GM08714 (cell line): ENCODE measurements around the gene CIAPIN1.
"Not testable (repeated sequence)": the region's sequence is repeated elsewhere in the genome, so short reads cannot be mapped to it uniquely, and the experiment has no call there.

Source experiments
- H3K4me3 ChIP-seq: fragments of 200-500 bp; sonication (Bioruptor generic); 2 replicates; pipeline ENCODE4 v1.5.1; 2014; ENCODE audit warnings: mild to moderate bottlenecking, low read length, inconsistent platforms
- ZNF274 ChIP-seq: IDR thresholded peaks from 2 replicates; pipeline ENCODE4 v1.6.1; 2012; ENCODE audit warnings: mild to moderate bottlenecking, low read depth, low read length

The CIAPIN1 gene

DNA sequence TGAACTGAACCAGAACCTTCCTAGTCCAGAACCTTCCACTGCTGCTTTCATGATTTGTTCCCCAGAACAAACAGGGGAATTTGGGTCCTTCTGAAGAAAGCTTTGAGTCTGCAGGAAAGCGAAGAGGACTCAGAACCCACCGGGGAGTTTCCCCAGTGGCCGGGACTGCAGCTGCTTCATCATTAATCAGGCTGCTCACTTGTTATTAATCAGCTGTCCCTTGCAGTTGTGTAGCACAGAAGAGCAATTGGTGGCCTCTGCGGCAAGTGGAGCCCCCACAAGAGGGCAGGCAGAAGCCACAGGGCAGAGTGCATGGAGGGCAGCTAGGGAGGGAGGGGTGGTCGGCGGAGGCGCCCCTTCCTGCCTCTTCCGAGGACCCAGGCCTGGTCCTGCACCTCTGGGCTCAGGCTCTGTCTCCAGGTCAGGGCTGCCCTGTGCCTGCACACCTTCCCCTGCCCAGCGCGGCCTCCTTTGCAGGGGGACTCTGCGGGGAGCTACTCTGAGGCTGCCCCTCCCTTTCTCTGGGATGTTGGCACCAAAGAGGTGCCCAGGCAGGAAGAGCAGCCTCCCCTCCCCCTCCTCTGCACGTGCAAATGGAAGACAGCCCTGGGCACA lies 35.7 kb downstream of the CIAPIN1 start:
- H3K4me3 ChIP-seq = no peak overlapping the region
- no peak for TF ChIP-seq ZNF274

DNA sequence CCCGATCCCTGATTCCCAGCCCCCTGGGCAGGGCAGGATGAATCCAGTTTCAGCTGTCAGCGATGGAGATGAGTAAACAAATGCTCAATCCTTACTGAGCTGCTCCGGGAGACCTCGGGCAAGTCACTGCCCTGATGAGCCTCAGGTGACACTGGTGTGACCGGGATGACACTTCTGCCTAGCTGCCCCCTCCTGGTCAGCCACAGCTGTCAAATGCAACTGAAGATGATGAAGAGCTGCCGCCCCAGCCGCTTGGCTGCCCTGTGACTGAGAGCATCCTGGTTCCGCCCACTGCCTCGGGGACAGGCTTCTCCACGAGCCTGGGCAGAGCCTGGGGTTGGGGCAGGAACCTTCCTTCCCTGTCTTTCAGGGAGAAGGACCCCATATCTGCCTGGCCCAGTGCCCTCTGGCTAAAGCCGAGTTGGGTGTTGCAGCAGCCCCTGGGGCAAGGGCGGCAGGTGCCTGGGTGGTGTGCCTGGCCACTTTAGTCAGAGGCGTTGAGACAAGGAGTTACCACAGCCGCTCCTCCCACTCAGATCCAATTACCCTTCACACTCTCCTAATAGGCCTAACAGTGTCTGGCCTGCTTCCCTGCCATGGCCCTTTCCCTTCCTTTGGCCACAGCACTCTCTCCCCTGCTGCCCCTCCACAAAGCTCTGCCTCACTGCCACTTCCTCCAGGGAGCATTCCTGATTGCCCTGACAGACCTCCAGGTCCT lies 37.2 kb downstream of the CIAPIN1 start:
- H3K4me3 ChIP-seq = no peak overlapping the region
- no peak for TF ChIP-seq ZNF274

GRCh38 chr16:57409065-57409464 lies 38.1 kb downstream of the CIAPIN1 start:
- TF ChIP-seq ZNF274 = no peak
- no peak overlapping the region for H3K4me3 ChIP-seq

GRCh38 chr16:57407521-57408353 lies 39.4 kb downstream of the CIAPIN1 start:
- TF ChIP-seq ZNF274 = no peak
- no peak overlapping the region for H3K4me3 ChIP-seq

- H3K4me3 ChIP-seq = no peak overlapping the region
- no peak for TF ChIP-seq ZNF274
Measured at GRCh38 chr16:57406881-57407280, 40.3 kb downstream of the CIAPIN1 start.

- no peak overlapping the region for H3K4me3 ChIP-seq
- TF ChIP-seq ZNF274 = no peak
Measured at GRCh38 chr16:57405097-57405496, 42.1 kb downstream of the CIAPIN1 start.

- no peak for TF ChIP-seq ZNF274
- H3K4me3 ChIP-seq = no peak within 1 kb of the TSS
Measured at GRCh38 chr16:57403965-57404817, 43.0 kb downstream of the CIAPIN1 start, which contains the start of gene CCL17. Gene CCL17, plus strand, starts transcription at chr16:57404767. Its CDS starts 9,166 bp downstream, at chr16:57413933.

GRCh38 chr16:57401943-57402640 lies 45.1 kb downstream of the CIAPIN1 start:
- no peak overlapping the region for H3K4me3 ChIP-seq
- TF ChIP-seq ZNF274 = no peak

GRCh38 chr16:57397493-57397892 lies 49.7 kb downstream of the CIAPIN1 start:
- H3K4me3 ChIP-seq = not testable (repeated sequence)

DNA sequence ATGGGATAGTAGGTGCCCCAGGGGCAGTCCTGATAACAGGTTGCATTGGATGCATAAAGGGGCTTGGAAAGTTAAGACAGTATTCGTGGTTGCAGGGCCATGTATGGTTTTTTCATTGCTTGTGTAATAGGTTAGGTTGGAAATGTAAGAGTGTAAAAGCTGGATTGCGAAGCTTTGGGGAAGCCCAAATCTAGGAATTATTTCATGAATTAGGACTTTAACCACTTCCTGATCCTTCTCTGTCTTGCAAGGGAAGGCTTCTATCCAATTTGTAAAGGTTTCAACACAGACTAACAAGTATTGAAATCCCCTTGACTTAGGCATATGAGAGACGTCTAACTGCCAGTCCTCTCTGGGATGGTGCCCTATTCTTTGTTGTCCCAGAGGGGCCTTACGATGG lies 50.4 kb downstream of the CIAPIN1 start:
- TF ChIP-seq ZNF274 = no peak
- H3K4me3 ChIP-seq = no peak overlapping the region

- TF ChIP-seq ZNF274 = no peak
- H3K4me3 ChIP-seq = no peak overlapping the region
Measured at GRCh38 chr16:57395026-57395425, 52.2 kb downstream of the CIAPIN1 start.

- H3K4me3 ChIP-seq = no peak overlapping the region
- no peak for TF ChIP-seq ZNF274
Measured at GRCh38 chr16:57394444-57394843, 52.7 kb downstream of the CIAPIN1 start.

DNA sequence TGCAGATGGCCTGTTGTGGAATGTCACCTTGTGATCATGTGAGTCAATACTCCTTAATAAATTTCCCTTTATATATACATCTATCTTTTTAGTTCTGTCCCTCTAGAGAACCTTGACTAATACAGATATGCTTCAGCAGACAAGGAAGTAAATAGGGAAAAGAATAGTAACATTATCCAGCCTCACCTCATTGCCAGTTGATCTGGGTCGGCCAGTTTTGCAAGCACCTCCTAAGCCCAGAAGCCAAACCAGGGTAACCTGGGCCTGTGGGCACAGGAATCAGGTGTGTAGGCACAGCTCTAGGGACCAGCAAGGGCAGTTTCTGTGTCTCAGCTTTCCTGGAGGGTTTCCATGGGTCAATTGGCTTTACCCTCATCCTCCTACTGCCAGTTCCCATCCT lies 54.5 kb downstream of the CIAPIN1 start:
- TF ChIP-seq ZNF274 = no peak
- no peak overlapping the region for H3K4me3 ChIP-seq
